HepG2 (cell line): ENCODE data around the gene MCM3AP. TPM values are rescaled to one million over a fixed set of nuclear protein-coding genes. Genes with fewer than 3 reads are reported as not detected.

ENCODE experiments used
- GABPA ChIP-seq, 2 experiments: IDR thresholded peaks; 2 replicates each; pipeline ENCODE4 v1.6.1; 2011 to 2016; ENCODE audit warnings: low read depth in 2 of 2, low read length in 1 of 2, missing biosample characterization in 1 of 2, missing genetic modification characterization in 1 of 2
- KAT7 ChIP-seq: IDR thresholded peaks from 2 replicates; pipeline ENCODE4 v1.6.1; 2018; ENCODE audit warnings: borderline replicate concordance, missing compliant biosample characterization
- MIER2 ChIP-seq: IDR thresholded peaks from 2 replicates; pipeline ENCODE4 v1.6.1; 2016; ENCODE audit warnings: missing biosample characterization, missing genetic modification reagents
- MTF1 ChIP-seq: sonication (generic); formaldehyde crosslinking; IDR thresholded peaks from 2 replicates; pipeline ENCODE4 v1.5.0; 2020; ENCODE audit warnings: missing genetic modification reagents
- MXD4 ChIP-seq: IDR thresholded peaks from 2 replicates; pipeline ENCODE4 v1.6.1; 2016; ENCODE audit warnings: mild to moderate bottlenecking, missing biosample characterization, missing genetic modification reagents
- PRPF4 ChIP-seq: fragments of 200-400 bp; formaldehyde crosslinking; IDR thresholded peaks from 2 replicates; pipeline ENCODE4 v1.6.1; 2016; ENCODE audit warnings: low read length, low read depth; ENCODE audit not compliant: poor library complexity, severe bottlenecking
- RBAK ChIP-seq: sonication (generic); formaldehyde crosslinking; IDR thresholded peaks from 2 replicates; pipeline ENCODE4 v1.5.1; 2020; ENCODE audit warnings: mild to moderate bottlenecking, missing genetic modification reagents
- SKI ChIP-seq: fragments of 450-650 bp; IDR thresholded peaks from one replicate; pipeline ENCODE4 v1.6.1; 2018; ENCODE audit warnings: mild to moderate bottlenecking; ENCODE audit not compliant: partially characterized antibody
- ZNF547 ChIP-seq: sonication (generic); formaldehyde crosslinking; IDR thresholded peaks from 2 replicates; pipeline ENCODE4 v1.5.1; 2020; ENCODE audit warnings: mild to moderate bottlenecking, missing genetic modification reagents
- ZNF562 ChIP-seq: sonication (generic); formaldehyde crosslinking; IDR thresholded peaks from 2 replicates; pipeline ENCODE4 v1.8.0; 2022; ENCODE audit warnings: missing genetic modification reagents, borderline replicate concordance
- ZNF589 ChIP-seq: sonication (generic); formaldehyde crosslinking; conservative IDR thresholded peaks from 2 replicates; pipeline ENCODE4 v1.8.0; 2022; ENCODE audit warnings: mild to moderate bottlenecking, moderate library complexity, missing genetic modification reagents
- ZNF841 ChIP-seq: sonication (generic); formaldehyde crosslinking; IDR thresholded peaks from 2 replicates; pipeline ENCODE4 v1.8.1; 2023; ENCODE audit warnings: missing genetic modification reagents, borderline replicate concordance
- ZNF879 ChIP-seq: sonication (generic); formaldehyde crosslinking; IDR thresholded peaks from 2 replicates; pipeline ENCODE4 v1.8.1; 2023; ENCODE audit warnings: missing genetic modification reagents
- polyA plus RNA-seq, 8 experiments: library from polyadenylated mRNA; depleted of rRNA in 3 of 8; stranded (reverse) in 7 of 8; unstranded in 1 of 8; fragments of >200 nt; fragmentation: Illumina TruSeq in 4 of 8; extraction: Trizol in 4 of 8; gene quantifications; 2 replicates each; pipeline versions ENCODE4 v1.2.1 to v1.2.3, GENCODE V29; 2011 to 2016; ENCODE audit warnings: low read depth in 4 of 8, missing spikeins in 1 of 8, mixed read lengths in 1 of 8; ENCODE audit not compliant: insufficient read depth in 1 of 8
- total RNA-seq, 5 experiments: library from RNA; depleted of rRNA; stranded (reverse); fragments of >200 nt; fragmentation: Illumina TruSeq; extraction: Trizol; gene quantifications; 2 replicates each; pipeline ENCODE4 v1.2.3, GENCODE V29; 2016; ENCODE audit warnings: low read depth in 1 of 5
- TF ChIP-seq, protein P1 (sequence below): sonication (generic); formaldehyde crosslinking; IDR thresholded peaks from 2 replicates; pipeline ENCODE4 v1.8.1; 2023; ENCODE audit warnings: mild to moderate bottlenecking, moderate library complexity, missing genetic modification reagents
- TF ChIP-seq, protein P2 (sequence below): sonication (generic); formaldehyde crosslinking; IDR thresholded peaks from 2 replicates; pipeline ENCODE4 v1.5.0; 2020; ENCODE audit warnings: mild to moderate bottlenecking, low read depth, missing genetic modification reagents, borderline replicate concordance
- TF ChIP-seq, protein P3 (sequence below): sonication (generic); formaldehyde crosslinking; IDR thresholded peaks from 2 replicates; pipeline ENCODE4 v1.4.0; 2020; ENCODE audit warnings: missing genetic modification reagents, mild to moderate bottlenecking, borderline replicate concordance
- TF ChIP-seq, protein P4 (sequence below): sonication (generic); formaldehyde crosslinking; conservative IDR thresholded peaks from 2 replicates; pipeline ENCODE4 v1.4.0; 2020; ENCODE audit warnings: mild to moderate bottlenecking, missing genetic modification reagents, moderate library complexity
- TF ChIP-seq, protein P5 (sequence below): sonication (generic); formaldehyde crosslinking; IDR thresholded peaks from 2 replicates; pipeline ENCODE4 v1.4.0; 2020; ENCODE audit warnings: mild to moderate bottlenecking, missing genetic modification reagents
- TF ChIP-seq, protein P6 (sequence below): sonication (generic); formaldehyde crosslinking; IDR thresholded peaks from 2 replicates; pipeline ENCODE4 v1.8.0; 2022; ENCODE audit warnings: mild to moderate bottlenecking, missing genetic modification reagents, borderline replicate concordance

The MCM3AP gene
- total and polyA plus RNA-seq, 2 of the 13 experiments (the other 11 are each of a cell fraction or from before 2014, with no cell fraction given), result 27.0 to 54.7 TPM

DNA sequence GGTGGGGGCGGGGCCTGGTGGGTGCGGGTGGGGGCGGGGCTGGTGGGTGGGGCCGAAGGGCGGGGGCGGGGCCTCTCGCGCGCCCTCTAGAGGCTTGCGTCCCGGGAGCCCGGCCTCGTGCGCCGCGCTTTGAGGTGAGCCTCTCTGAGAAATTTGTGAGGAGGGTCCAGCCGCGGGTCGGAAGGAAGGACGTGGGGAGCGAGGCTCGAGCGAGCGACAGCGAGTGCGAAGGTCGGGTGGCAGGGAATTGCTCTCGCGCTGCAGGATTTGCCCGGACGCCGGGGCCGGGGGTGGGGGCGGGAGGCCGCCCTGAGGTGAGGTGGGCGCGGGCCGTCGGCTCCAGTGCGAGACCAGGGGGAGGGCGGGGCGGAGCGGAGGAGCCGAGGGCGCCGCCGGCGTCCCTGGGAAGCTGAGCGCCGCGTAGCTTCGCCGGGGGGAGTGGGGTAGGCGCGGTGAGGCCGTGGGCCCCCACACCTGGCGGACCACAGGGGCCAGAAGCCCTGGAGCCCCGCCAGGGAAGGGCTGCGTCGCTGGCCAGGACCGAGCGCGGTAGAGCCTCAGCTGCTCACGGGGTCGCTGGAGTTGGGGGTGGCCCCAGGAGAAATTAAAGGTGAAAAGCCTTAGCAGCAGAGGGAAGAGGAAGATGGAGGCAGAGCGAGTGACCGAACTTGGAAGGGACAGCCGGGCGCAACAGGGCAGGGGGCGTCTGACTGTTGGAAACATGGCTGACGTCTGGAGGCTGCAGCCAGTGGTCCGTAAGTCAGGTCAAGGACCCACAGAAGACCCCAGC is 56.1 kb downstream of the MCM3AP start (continued):
- TF ChIP-seq, protein P1, sequence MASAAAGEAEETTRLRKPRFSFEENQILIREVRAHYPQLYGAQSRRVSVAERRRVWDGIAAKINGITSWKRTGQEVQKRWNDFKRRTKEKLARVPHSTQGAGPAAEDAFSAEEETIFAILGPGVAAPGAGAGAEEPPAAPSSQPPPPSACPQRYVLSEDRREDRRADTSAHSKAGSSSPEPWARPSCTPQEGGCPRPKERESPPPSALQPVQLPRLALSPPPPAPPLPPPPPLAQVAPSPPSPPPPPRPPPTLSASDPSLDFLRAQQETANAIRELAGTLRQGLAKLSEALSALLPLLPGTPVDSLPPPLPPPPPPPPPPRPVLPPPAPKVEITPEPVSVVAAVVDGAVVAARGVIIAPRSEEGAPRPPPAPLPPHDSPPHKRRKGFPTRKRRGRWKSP (CRISPR knock-in tag), result no peak
- TF ChIP-seq MIER2, result no peak
- TF ChIP-seq, protein P2, sequence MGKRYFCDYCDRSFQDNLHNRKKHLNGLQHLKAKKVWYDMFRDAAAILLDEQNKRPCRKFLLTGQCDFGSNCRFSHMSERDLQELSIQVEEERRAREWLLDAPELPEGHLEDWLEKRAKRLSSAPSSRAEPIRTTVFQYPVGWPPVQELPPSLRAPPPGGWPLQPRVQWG (CRISPR knock-in tag), result no peak
- TF ChIP-seq, protein P3, sequence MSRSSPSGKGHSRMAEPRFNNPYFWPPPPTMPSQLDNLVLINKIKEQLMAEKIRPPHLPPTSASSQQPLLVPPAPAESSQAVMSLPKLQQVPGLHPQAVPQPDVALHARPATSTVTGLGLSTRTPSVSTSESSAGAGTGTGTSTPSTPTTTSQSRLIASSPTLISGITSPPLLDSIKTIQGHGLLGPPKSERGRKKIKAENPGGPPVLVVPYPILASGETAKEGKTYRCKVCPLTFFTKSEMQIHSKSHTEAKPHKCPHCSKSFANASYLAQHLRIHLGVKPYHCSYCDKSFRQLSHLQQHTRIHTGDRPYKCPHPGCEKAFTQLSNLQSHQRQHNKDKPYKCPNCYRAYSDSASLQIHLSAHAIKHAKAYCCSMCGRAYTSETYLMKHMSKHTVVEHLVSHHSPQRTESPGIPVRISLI, result no peak
- TF ChIP-seq ZNF562, result no peak
- TF ChIP-seq, protein P4, sequence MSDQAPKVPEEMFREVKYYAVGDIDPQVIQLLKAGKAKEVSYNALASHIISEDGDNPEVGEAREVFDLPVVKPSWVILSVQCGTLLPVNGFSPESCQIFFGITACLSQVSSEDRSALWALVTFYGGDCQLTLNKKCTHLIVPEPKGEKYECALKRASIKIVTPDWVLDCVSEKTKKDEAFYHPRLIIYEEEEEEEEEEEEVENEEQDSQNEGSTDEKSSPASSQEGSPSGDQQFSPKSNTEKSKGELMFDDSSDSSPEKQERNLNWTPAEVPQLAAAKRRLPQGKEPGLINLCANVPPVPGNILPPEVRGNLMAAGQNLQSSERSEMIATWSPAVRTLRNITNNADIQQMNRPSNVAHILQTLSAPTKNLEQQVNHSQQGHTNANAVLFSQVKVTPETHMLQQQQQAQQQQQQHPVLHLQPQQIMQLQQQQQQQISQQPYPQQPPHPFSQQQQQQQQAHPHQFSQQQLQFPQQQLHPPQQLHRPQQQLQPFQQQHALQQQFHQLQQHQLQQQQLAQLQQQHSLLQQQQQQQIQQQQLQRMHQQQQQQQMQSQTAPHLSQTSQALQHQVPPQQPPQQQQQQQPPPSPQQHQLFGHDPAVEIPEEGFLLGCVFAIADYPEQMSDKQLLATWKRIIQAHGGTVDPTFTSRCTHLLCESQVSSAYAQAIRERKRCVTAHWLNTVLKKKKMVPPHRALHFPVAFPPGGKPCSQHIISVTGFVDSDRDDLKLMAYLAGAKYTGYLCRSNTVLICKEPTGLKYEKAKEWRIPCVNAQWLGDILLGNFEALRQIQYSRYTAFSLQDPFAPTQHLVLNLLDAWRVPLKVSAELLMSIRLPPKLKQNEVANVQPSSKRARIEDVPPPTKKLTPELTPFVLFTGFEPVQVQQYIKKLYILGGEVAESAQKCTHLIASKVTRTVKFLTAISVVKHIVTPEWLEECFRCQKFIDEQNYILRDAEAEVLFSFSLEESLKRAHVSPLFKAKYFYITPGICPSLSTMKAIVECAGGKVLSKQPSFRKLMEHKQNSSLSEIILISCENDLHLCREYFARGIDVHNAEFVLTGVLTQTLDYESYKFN (CRISPR knock-in tag), result no peak; the same call in 1 of the 2 replicates
- TF ChIP-seq ZNF879 (CRISPR knock-in tag), result no peak; the same call in 1 of the 2 replicates
- TF ChIP-seq ZNF547, result no peak
- 0 out of 2 replicates have a peak, but pooled peaks have one; percentile 35 for TF ChIP-seq KAT7
- no peak for TF ChIP-seq RBAK (CRISPR knock-in tag)
- no peak for TF ChIP-seq GABPA (IDR thresholded peaks at IDR 0.05; ENCODE audit: low read depth, low read length)
- no peak for TF ChIP-seq GABPA (CRISPR knock-in tag; IDR thresholded peaks at IDR 0.05; ENCODE audit: low read depth)
- TF ChIP-seq, protein P5, sequence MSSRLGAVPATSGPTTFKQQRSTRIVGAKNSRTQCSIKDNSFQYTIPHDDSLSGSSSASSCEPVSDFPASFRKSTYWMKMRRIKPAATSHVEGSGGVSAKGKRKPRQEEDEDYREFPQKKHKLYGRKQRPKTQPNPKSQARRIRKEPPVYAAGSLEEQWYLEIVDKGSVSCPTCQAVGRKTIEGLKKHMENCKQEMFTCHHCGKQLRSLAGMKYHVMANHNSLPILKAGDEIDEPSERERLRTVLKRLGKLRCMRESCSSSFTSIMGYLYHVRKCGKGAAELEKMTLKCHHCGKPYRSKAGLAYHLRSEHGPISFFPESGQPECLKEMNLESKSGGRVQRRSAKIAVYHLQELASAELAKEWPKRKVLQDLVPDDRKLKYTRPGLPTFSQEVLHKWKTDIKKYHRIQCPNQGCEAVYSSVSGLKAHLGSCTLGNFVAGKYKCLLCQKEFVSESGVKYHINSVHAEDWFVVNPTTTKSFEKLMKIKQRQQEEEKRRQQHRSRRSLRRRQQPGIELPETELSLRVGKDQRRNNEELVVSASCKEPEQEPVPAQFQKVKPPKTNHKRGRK (CRISPR knock-in tag), result no peak
- TF ChIP-seq MTF1 (CRISPR knock-in tag), result no peak
- TF ChIP-seq ZNF589 (CRISPR knock-in tag), result no peak
- TF ChIP-seq, protein P6, sequence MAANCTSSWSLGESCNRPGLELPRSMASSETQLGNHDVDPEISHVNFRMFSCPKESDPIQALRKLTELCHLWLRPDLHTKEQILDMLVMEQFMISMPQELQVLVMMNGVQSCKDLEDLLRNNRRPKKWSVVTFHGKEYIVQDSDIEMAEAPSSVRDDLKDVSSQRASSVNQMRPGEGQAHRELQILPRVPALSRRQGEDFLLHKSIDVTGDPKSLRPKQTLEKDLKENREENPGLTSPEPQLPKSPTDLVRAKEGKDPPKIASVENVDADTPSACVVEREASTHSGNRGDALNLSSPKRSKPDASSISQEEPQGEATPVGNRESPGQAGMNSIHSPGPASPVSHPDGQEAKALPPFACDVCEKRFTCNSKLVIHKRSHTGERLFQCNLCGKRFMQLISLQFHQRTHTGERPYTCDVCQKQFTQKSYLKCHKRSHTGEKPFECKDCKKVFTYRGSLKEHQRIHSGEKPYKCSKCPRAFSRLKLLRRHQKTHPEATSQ (CRISPR knock-in tag), result no peak
- TF ChIP-seq PRPF4, result no peak
- TF ChIP-seq SKI, result no peak
- no peak for TF ChIP-seq ZNF841 (CRISPR knock-in tag)
- no peak; the same call in 1 of the 2 replicates for TF ChIP-seq MXD4 (CRISPR knock-in tag)
